Frontal cortex (tissue), 4 donors: ENCODE data around the gene TXNRD2. TPM values are rescaled to one million over a fixed set of nuclear protein-coding genes. Genes with fewer than 3 reads are reported as not detected.

Source experiments
- DNase-seq, 2 donors: peaks; one replicate each; pipeline ENCODE4 v3.0.0; 2012; ENCODE audit warnings: low spot score in 2 of 2
- FAIRE-seq: peaks from 2 replicates; lab custom pipeline; 2012; peaks lifted over from hg19 to GRCh38; lab: Jason Lieb, UNC
- total RNA-seq: library from RNA; depleted of rRNA; stranded (reverse); fragments of >200 nt; gene quantifications from one replicate; pipeline ENCODE4 v1.2.3, GENCODE V29; 2014
- donor health status: control.
- donor health status: control.
- donor health status: control.

TXNRD2 gene
- total RNA-seq, 1 donor from 2014 or later, result 15.5 TPM

- DNase-seq (no peak), FAIRE-seq (no peak)
These were observed 27.7 kb upstream of the TXNRD2 start for GRCh38 chr22:19969141-19969928.

DNA sequence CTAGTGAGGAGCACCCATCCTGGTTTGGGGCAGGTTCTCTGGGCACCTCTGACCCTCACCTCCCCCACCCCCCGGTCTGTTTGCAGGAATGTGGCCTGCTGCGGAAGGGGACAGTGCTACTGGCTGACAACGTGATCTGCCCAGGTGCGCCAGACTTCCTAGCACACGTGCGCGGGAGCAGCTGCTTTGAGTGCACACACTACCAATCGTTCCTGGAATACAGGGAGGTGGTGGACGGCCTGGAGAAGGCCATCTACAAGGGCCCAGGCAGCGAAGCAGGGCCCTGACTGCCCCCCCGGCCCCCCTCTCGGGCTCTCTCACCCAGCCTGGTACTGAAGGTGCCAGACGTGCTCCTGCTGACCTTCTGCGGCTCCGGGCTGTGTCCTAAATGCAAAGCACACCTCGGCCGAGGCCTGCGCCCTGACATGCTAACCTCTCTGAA, 26.9 kb upstream of the TXNRD2 start:
- FAIRE-seq (no peak), DNase-seq (no peak)

GRCh38 chr22:19967850-19968449, 26.3 kb upstream of the TXNRD2 start:
- FAIRE-seq (no peak), DNase-seq (no peak)

GRCh38 chr22:19966908-19967750, 25.5 kb upstream of the TXNRD2 start:
- DNase-seq (no peak), FAIRE-seq (no peak)

GRCh38 chr22:19965771-19966709, 24.4 kb upstream of the TXNRD2 start:
- DNase-seq (no peak), FAIRE-seq (no peak)

- no peak for FAIRE-seq
- no peak for DNase-seq
These were observed 23.2 kb upstream of the TXNRD2 start for GRCh38 chr22:19964701-19965386.

- DNase-seq (no peak), FAIRE-seq (no peak)
These were observed 22.4 kb upstream of the TXNRD2 start for GRCh38 chr22:19963863-19964642.

DNA sequence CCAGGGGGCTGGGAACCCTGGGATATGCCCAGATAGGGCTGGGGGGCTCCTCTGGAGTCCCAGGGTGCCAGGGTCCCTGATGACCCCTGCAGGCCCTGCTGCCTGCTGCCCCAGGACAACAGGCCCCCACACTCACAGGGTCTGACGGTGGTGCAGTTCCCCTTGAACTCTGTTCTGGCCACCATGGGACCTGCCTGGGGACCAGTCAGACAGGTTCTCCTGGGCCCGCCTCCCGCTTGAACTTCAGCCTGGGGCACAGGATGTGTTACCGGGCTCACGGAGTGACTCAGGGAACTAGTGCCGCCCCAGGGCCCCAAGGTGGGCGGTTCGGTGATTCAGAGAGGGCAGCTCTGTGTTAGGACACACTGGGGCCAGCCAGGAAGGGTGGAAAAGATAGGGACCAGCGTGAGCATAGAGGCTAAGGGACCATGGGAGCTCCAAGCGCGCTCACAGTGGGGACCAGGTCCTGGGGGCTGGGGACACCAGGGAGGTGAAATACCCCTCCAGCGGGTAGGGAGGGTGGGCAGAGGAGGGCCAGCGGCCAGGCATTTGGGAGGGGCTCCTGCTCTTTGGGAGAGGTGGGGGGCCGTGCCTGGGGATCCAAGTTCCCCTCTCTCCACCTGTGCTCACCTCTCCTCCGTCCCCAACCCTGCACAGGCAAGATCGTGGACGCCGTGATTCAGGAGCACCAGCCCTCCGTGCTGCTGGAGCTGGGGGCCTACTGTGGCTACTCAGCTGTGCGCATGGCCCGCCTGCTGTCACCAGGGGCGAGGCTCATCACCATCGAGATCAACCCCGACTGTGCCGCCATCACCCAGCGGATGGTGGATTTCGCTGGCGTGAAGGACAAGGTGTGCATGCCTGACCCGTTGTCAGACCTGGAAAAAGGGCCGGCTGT, 21.5 kb upstream of the TXNRD2 start:
- FAIRE-seq, result no peak
- no peak for DNase-seq

DNA sequence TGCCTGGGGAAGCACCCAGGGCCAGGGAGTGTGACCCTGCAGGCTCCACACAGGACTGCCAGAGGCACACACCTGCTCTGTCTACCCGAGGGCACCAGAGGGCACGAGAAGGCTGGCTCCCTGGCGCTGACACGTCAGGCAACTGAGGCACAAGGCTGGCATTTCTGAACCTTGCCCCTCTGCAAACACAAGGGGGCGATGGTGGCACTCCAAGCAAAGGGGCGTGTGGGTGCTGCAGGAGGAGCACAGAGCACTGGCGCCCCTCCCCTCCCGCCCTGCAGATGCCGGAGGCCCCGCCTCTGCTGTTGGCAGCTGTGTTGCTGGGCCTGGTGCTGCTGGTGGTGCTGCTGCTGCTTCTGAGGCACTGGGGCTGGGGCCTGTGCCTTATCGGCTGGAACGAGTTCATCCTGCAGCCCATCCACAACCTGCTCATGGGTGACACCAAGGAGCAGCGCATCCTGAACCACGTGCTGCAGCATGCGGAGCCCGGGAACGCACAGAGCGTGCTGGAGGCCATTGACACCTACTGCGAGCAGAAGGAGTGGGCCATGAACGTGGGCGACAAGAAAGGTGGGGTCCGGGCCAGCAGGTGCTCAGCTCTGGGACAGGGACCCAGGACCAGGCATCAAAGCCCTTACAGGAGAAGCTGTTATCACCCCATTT, 20.8 kb upstream of the TXNRD2 start:
- DNase-seq (peak; percentile 71 to 80), FAIRE-seq (no peak)

DNA sequence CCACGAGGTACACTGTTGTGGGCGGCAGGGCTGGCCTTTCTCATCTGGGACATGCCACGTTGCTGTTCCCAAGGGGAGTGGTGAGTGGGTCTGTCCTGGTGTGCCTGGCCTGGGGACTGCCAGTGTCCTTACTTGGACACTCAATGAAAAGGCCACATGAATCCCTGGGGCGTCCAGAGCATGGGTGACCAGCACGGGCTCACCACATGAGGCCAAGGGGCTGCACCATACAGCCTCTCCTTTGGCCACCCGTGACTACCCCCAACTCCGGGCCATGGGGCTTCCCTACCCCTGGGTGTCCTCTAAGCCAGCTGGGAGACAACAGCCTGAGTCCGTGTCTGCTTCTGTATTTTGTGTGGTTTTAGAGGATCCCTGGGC, 20.2 kb upstream of the TXNRD2 start:
- FAIRE-seq, result no peak
- DNase-seq, result no peak

DNA sequence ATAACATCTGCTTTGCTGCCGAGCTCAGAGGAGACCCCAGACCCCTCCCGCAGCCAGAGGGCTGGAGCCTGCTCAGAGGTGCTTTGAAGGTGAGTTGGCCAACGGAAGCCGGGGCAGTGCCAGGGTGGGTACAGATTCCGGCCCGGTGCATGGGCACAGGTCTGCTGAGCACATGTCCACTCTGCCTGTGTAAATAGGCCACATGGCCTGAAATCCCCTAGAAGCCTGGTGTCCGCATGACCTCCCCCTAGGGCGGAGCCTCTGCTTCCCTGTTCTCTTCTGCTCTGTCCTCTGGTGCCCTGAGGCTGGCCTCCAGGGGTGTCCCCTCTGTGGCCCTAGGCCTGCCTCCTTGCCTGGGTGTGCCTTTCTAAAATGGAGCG, 19.6 kb upstream of the TXNRD2 start:
- FAIRE-seq, result no peak

DNA sequence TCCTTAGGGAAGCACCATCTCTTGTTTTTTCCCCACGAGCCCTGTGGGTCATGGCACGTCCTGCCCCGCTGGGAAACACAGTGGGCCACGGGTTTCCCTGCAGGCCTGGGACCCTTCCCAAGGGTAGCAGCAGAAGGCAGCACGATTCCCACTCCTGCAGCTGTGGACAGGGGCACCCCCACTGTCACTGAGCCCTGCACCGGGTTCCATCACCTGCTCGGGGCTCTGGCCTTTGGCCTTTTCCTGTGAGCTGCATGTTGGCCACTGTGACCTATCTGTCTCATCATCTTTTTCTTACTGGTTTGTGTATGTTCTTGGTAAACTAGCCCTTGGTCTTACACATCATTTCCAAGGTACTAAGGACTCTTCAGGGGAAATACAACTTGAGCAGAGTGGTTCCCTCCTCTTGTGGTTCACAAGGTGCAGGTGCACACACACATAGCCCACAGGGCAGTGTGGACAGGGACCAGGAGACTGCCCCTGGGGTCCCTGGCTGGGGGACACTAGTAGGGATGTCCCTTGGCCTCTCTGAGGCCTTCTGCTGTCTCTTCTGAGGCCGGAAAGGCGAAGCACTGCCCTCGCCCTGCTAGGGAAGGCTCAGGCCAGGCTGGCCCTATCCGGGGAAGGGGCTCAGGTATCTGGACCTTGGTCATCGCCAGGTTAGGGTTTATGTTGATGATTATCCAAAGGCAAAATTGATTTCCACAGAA, 19.0 kb upstream of the TXNRD2 start:
- DNase-seq, result no peak
- no peak for FAIRE-seq

More for the DNA sequence above, 19.6 kb upstream of the TXNRD2 start:
- no peak for DNase-seq

DNA sequence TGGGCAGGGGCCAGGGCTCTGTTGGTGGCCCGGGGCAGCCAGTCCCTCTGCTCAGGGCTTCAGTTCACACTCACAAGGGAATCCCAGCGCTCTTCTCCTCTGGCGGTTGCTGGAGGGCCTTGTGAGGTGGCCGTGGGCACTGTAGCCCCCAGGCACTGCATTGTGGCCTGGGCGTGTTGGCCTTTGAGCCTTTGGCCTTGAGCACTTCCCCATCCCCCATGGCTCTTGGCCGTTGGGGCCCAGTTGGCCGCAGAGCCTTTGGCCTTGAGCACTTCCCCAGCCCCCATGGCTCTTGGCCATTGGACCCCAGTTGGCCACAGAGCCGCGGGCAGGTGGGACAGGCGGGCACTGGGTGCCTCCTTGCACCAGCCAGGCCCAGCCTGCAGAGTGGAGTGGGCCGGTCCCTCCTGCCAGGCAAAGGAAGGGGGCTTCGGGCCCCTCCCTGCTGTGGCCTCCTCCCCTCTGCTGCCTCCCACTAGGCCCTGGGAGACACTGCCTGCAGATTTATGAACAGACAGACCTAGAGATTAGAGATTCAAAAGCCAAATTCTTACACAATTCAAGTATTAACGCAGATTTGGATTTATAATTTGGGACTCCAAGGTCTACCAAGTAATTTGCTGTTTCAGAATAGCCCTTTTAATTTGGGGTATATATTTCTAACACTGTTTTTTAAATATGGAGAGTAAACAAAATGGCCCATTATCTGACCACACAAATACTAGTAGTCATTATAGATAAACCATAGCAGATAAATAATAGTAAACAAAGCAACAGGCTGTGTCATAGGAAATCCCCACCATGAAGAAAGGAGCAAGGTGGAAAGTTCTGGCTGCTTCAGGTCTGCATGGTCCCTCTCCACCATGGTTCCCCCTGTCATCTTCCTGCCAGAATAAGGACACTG, 18.2 kb upstream of the TXNRD2 start:
- FAIRE-seq, result no peak

GRCh38 chr22:19959043-19959586, 17.5 kb upstream of the TXNRD2 start:
- DNase-seq, result no peak
- FAIRE-seq, result no peak

More for the DNA sequence above, 18.2 kb upstream of the TXNRD2 start:
- DNase-seq, result no peak
